ENCODE results near the gene FAM241A.
"Not testable (repeated sequence)": the region's sequence is repeated elsewhere in the genome, so short reads cannot be mapped to it uniquely, and the experiment has no call there.

FAM241A gene

GRCh38 chr4:112109360-112110058 lies 35.7 kb upstream of the FAM241A start:
- TF ChIP-seq CTCF (IDR thresholded peaks at IDR 0.05; ENCODE audit: control extremely low read depth, extremely low read depth, low read depth, missing control alignments) = no peak
- DNase-seq (ENCODE audit: extremely low spot score) = peak; percentile 29
- POLR2A ChIA-PET = no interaction called here
- CTCF ChIA-PET = interaction anchor here (1.0 to 12.1 kb wide), 5 partner anchors 10 to 127 kb away, joined by 3 to 174 read pairs (median 8); partner anchors contain the start of gene AP1AR

- DNase-seq (ENCODE audit: extremely low spot score) = no peak
- POLR2A ChIA-PET = no interaction called here
- no peak for TF ChIP-seq CTCF (IDR thresholded peaks at IDR 0.05; ENCODE audit: control extremely low read depth, extremely low read depth, low read depth, missing control alignments)
- CTCF ChIA-PET = interaction anchor here (1.3 kb wide), 2 partner anchors 9 to 16 kb away, joined by 4 to 8 read pairs; no protein-coding TSS in a partner anchor
Observed at GRCh38 chr4:112110059-112110425, 35.2 kb upstream of the FAM241A start.

GRCh38 chr4:112111306-112111705 lies 33.9 kb upstream of the FAM241A start:
- CTCF ChIA-PET = interaction anchor here (0.7 kb wide), 1 partner anchor 11 kb away, joined by 3 read pairs; no protein-coding TSS in a partner anchor

GRCh38 chr4:112112095-112112494 lies 33.2 kb upstream of the FAM241A start:
- CTCF ChIA-PET = interaction anchor here (0.9 to 3.1 kb wide), 3 partner anchors 12 to 215 kb away, joined by 4 to 14 read pairs (median 4); no protein-coding TSS in a partner anchor
- DNase-seq (ENCODE audit: extremely low spot score); POLR2A ChIA-PET: not testable (repeated sequence)

More at GRCh38 chr4:112111306-112111705, 33.9 kb upstream of the FAM241A start:
- no peak for TF ChIP-seq CTCF (IDR thresholded peaks at IDR 0.05; ENCODE audit: control extremely low read depth, extremely low read depth, low read depth, missing control alignments)
- POLR2A ChIA-PET = no interaction called here
- DNase-seq (ENCODE audit: extremely low spot score) = no peak

GRCh38 chr4:112112590-112113170 lies 32.6 kb upstream of the FAM241A start:
- CTCF ChIA-PET = interaction anchor here (0.9 to 3.1 kb wide), 3 partner anchors 12 to 215 kb away, joined by 4 to 14 read pairs (median 4); no protein-coding TSS in a partner anchor
- no peak for DNase-seq (ENCODE audit: extremely low spot score)
- POLR2A ChIA-PET = no interaction called here
- TF ChIP-seq CTCF (IDR thresholded peaks at IDR 0.05; ENCODE audit: control extremely low read depth, extremely low read depth, low read depth, missing control alignments) = no peak

- ChIA-PET CTCF (interaction anchor here (1.2 to 3.1 kb wide), 4 partner anchors 10 to 214 kb away, joined by 3 to 14 read pairs (median 4); no protein-coding TSS in a partner anchor), POLR2A (no interaction called here)
- TF ChIP-seq CTCF (IDR thresholded peaks at IDR 0.05; ENCODE audit: control extremely low read depth, extremely low read depth, low read depth, missing control alignments) = no peak
Observed at GRCh38 chr4:112113864-112114263, 31.4 kb upstream of the FAM241A start.

GRCh38 chr4:112114452-112114851 lies 30.8 kb upstream of the FAM241A start:
- ChIA-PET CTCF (interaction anchor here (1.2 to 3.1 kb wide), 3 partner anchors 10 to 15 kb away, joined by 3 to 14 read pairs (median 3); no protein-coding TSS in a partner anchor), POLR2A (no interaction called here)
- DNase-seq (ENCODE audit: extremely low spot score) = no peak
- TF ChIP-seq CTCF (IDR thresholded peaks at IDR 0.05; ENCODE audit: control extremely low read depth, extremely low read depth, low read depth, missing control alignments) = no peak

More at GRCh38 chr4:112113864-112114263, 31.4 kb upstream of the FAM241A start:
- DNase-seq (ENCODE audit: extremely low spot score) = no peak

All from GM10248 (cell line).